ENCODE measurements around the gene MINDY3.
"Not testable (repeated sequence)": the region's sequence is repeated elsewhere in the genome, so short reads cannot be mapped to it uniquely, and the experiment has no call there.

MINDY3 gene

GRCh38 chr10:15879663-15880062 lies 19.4 kb upstream of the MINDY3 start:
- H3K4me3 ChIP-seq (ENCODE audit: low read length): no peak overlapping the region
- peak; percentile 25 for DNase-seq (ENCODE audit: low read depth)
- no peak for TF ChIP-seq CTCF (IDR thresholded peaks at IDR 0.05; ENCODE audit: insufficient read depth, low read depth, low read length, missing control alignments)

- DNase-seq (ENCODE audit: low read depth): peak; percentile 55
- TF ChIP-seq CTCF (IDR thresholded peaks at IDR 0.05; ENCODE audit: insufficient read depth, low read depth, low read length, missing control alignments): peak; percentile 61
- no peak overlapping the region for H3K4me3 ChIP-seq (ENCODE audit: low read length)
Measured at GRCh38 chr10:15879058-15879457, 18.8 kb upstream of the MINDY3 start.

GRCh38 chr10:15877836-15878576 lies 17.7 kb upstream of the MINDY3 start:
- TF ChIP-seq CTCF (IDR thresholded peaks at IDR 0.05; ENCODE audit: insufficient read depth, low read depth, low read length, missing control alignments): no peak
- no peak overlapping the region for H3K4me3 ChIP-seq (ENCODE audit: low read length)
- DNase-seq (ENCODE audit: low read depth): no peak

GRCh38 chr10:15876274-15876673 lies 16.0 kb upstream of the MINDY3 start:
- H3K4me3 ChIP-seq (ENCODE audit: low read length); DNase-seq (ENCODE audit: low read depth): not testable (repeated sequence)

- DNase-seq (ENCODE audit: low read depth); H3K4me3 ChIP-seq (ENCODE audit: low read length): not testable (repeated sequence)
Measured at GRCh38 chr10:15872645-15873044, 12.3 kb upstream of the MINDY3 start.

- TF ChIP-seq CTCF (IDR thresholded peaks at IDR 0.05; ENCODE audit: insufficient read depth, low read depth, low read length, missing control alignments): no peak
- no peak overlapping the region for H3K4me3 ChIP-seq (ENCODE audit: low read length)
- DNase-seq (ENCODE audit: low read depth): no peak
Measured at GRCh38 chr10:15871823-15872222, 11.5 kb upstream of the MINDY3 start.

GRCh38 chr10:15869935-15870334 lies 9.6 kb upstream of the MINDY3 start:
- no peak for TF ChIP-seq CTCF (IDR thresholded peaks at IDR 0.05; ENCODE audit: insufficient read depth, low read depth, low read length, missing control alignments)
- no peak for DNase-seq (ENCODE audit: low read depth)
- no peak overlapping the region for H3K4me3 ChIP-seq (ENCODE audit: low read length)

GRCh38 chr10:15868006-15868405 lies 7.7 kb upstream of the MINDY3 start:
- no peak for DNase-seq (ENCODE audit: low read depth)
- H3K4me3 ChIP-seq (ENCODE audit: low read length): no peak overlapping the region
- TF ChIP-seq CTCF (IDR thresholded peaks at IDR 0.05; ENCODE audit: insufficient read depth, low read depth, low read length, missing control alignments): no peak
